Activated CD8-positive, alpha-beta memory T cell treated with anti-CD3 and anti-CD28 coated beads for 1 hour (primary cell): ENCODE results near the gene ETS1.

Source experiments
- DNase-seq, 2 donors: peaks; one replicate each; pipeline ENCODE4 v3.0.0-alpha.2; 2020; ENCODE audit warnings: low read depth in 1 of 2; ENCODE audit errors: extremely low read depth in 1 of 2

Gene ETS1

GRCh38 chr11:128505449-128506065 lies 81.8 kb downstream of the ETS1 start:
- no peak for DNase-seq

- DNase-seq, result no peak
These were observed 82.9 kb downstream of the ETS1 start for GRCh38 chr11:128504486-128504885.

- no peak for DNase-seq
These were observed 83.9 kb downstream of the ETS1 start for GRCh38 chr11:128503245-128503991.

GRCh38 chr11:128502726-128503125 lies 84.6 kb downstream of the ETS1 start:
- no peak for DNase-seq

GRCh38 chr11:128501632-128502549 lies 85.5 kb downstream of the ETS1 start:
- no peak for DNase-seq

GRCh38 chr11:128501008-128501407 lies 86.3 kb downstream of the ETS1 start:
- DNase-seq, result no peak

- no peak for DNase-seq
These were observed 86.9 kb downstream of the ETS1 start for GRCh38 chr11:128500493-128500892.

GRCh38 chr11:128499613-128500253 lies 87.6 kb downstream of the ETS1 start:
- no peak for DNase-seq

GRCh38 chr11:128498721-128499245 lies 88.6 kb downstream of the ETS1 start:
- DNase-seq, result no peak

GRCh38 chr11:128497776-128498095 lies 89.6 kb downstream of the ETS1 start:
- DNase-seq, result no peak

GRCh38 chr11:128497061-128497775 lies 90.1 kb downstream of the ETS1 start:
- DNase-seq, result no peak

- no peak for DNase-seq
These were observed 90.7 kb downstream of the ETS1 start for GRCh38 chr11:128496692-128497060.

- no peak for DNase-seq
These were observed 91.1 kb downstream of the ETS1 start for GRCh38 chr11:128496249-128496648.

GRCh38 chr11:128494418-128495332 lies 92.7 kb downstream of the ETS1 start:
- no peak for DNase-seq

GRCh38 chr11:128493570-128493965 lies 93.8 kb downstream of the ETS1 start:
- no peak for DNase-seq

- DNase-seq, result no peak
These were observed 94.3 kb downstream of the ETS1 start for GRCh38 chr11:128492903-128493569.

- DNase-seq, result no peak
These were observed 94.9 kb downstream of the ETS1 start for GRCh38 chr11:128492461-128492860.

- no peak for DNase-seq
These were observed 96.0 kb downstream of the ETS1 start for GRCh38 chr11:128491195-128491936.
